MM.1S (cell line): ENCODE measurements around the gene SLC35F3.

Experiments
- EZH2 ChIP-seq: fragments of 300-600 bp; sonication (generic); optimal IDR thresholded peaks from 2 replicates; pipeline ENCODE3; 2017; ENCODE audit warnings: low read depth, mild to moderate bottlenecking, antibody characterized with exemption, low read length, mixed read lengths
- EZH2phosphoT487 ChIP-seq: fragments of 300-600 bp; sonication (generic); IDR thresholded peaks from 2 replicates; pipeline ENCODE4 v1.6.1; 2018; ENCODE audit warnings: antibody characterized with exemption, low read length
- TF ChIP-seq, protein P1 (sequence below): fragments of 300-600 bp; sonication (generic); IDR thresholded peaks from 2 replicates; pipeline ENCODE4 v1.5.1; 2016; ENCODE audit warnings: antibody characterized with exemption, low read length, mixed read lengths

DNA sequence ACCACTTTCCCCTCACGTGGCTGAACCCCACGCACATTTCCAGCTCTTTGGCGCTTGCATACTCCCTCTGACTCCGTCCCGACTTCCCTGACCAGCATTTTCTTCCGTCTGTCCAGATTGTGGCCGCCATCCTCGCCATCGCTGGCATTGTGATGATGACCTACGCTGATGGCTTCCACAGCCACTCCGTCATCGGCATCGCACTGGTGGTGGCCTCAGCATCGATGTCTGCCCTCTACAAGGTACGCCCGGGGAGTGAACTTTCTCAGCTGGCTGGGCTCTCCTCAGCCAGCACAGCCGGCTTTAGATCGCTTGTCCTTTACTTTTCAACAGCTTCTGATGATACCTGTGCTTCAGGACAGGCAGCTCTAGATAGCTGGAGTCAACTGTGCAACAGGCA, 412.0 kb downstream of the SLC35F3 start:
- TF ChIP-seq, protein P1, sequence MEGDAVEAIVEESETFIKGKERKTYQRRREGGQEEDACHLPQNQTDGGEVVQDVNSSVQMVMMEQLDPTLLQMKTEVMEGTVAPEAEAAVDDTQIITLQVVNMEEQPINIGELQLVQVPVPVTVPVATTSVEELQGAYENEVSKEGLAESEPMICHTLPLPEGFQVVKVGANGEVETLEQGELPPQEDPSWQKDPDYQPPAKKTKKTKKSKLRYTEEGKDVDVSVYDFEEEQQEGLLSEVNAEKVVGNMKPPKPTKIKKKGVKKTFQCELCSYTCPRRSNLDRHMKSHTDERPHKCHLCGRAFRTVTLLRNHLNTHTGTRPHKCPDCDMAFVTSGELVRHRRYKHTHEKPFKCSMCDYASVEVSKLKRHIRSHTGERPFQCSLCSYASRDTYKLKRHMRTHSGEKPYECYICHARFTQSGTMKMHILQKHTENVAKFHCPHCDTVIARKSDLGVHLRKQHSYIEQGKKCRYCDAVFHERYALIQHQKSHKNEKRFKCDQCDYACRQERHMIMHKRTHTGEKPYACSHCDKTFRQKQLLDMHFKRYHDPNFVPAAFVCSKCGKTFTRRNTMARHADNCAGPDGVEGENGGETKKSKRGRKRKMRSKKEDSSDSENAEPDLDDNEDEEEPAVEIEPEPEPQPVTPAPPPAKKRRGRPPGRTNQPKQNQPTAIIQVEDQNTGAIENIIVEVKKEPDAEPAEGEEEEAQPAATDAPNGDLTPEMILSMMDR = no peak
- TF ChIP-seq EZH2 = no peak
- TF ChIP-seq EZH2phosphoT487 = no peak
